GM23248 (cell line): ENCODE data around the gene AKAP6.

Experiments
- EZH2 ChIP-seq: fragments of 200-600 bp; sonication (generic); IDR thresholded peaks from 2 replicates; pipeline ENCODE4 v1.6.1; 2018; ENCODE audit warnings: antibody characterized with exemption, mild to moderate bottlenecking; ENCODE audit not compliant: insufficient read depth, poor library complexity, severe bottlenecking
- EZH2phosphoT487 ChIP-seq: fragments of 200-600 bp; sonication (generic); IDR thresholded peaks from 2 replicates; pipeline ENCODE4 v1.6.1; 2018; ENCODE audit warnings: antibody characterized with exemption, moderate library complexity, mild to moderate bottlenecking, low read depth; ENCODE audit not compliant: insufficient read depth

DNA sequence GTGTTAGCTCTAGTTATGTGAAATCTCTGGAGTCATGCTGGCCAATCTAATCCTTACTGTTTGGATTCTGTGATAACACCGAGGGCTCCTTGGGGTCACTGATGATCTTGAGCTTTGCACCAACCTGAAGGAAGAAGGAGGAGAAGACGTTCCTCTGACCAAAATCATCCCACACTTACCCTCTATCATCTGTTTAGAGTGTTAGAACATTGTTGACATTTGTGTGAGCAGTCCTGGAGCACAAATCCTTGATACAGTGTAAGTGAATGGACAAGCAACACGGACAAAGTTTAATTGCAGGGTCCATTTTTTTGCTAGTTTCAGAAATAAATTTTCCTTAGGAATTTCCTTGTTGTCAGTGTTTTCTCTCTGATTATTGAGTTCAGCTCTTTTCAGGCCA is 181.7 kb downstream of the AKAP6 start:
- TF ChIP-seq EZH2 (no peak), EZH2phosphoT487 (no peak)
